GM19025 (cell line): ENCODE results near the gene RXRA.

Experiments
- ATAC-seq: cut with Tn5 transposase; IDR thresholded peaks from one replicate; pipeline ENCODE4 v1.9.1; 2021; ENCODE audit warnings: mild to moderate bottlenecking, low read depth, moderate library complexity; ENCODE audit not compliant: unreplicated experiment

RXRA gene

GRCh38 chr9:134322781-134323241 lies 3.4 kb upstream of the RXRA start:
- no peak for ATAC-seq

GRCh38 chr9:134323741-134324358 lies 2.4 kb upstream of the RXRA start:
- no peak for ATAC-seq

DNA sequence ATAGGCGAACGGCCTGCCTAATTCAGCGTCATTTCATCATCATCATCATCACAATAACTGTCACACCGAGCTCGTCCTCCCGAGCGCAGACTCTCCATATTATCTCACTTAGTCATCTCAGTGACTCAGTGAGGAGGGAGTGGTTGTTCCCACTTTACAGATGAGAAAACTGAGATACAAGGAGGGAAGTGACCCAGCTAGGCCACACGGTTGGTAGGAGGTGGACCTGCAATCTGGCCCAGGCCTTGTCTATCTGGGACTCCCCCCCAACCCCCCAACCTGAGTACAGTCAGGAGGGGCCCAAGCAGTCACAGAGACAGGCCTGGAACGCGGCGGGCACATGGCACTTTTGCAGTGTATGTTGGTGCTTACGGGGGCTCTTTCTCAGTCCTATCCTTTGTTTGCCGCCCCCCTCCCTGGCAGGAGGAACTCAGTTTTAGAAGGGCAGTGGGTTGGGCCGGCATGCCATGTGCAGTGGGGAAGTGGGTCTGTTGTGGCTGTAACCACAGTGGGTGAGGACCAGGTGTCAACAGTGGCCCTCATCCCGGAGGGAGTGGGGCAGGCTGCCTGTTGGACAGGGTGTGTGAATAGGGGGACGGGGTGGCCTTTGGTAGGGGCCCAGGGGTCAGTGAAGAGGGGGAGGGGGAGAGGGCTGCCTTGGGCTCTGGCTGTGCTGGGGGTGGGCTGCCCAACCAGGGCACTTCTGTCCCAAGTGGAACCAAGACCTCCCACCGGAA lies 1.7 kb upstream of the RXRA start:
- ATAC-seq, result no peak

DNA sequence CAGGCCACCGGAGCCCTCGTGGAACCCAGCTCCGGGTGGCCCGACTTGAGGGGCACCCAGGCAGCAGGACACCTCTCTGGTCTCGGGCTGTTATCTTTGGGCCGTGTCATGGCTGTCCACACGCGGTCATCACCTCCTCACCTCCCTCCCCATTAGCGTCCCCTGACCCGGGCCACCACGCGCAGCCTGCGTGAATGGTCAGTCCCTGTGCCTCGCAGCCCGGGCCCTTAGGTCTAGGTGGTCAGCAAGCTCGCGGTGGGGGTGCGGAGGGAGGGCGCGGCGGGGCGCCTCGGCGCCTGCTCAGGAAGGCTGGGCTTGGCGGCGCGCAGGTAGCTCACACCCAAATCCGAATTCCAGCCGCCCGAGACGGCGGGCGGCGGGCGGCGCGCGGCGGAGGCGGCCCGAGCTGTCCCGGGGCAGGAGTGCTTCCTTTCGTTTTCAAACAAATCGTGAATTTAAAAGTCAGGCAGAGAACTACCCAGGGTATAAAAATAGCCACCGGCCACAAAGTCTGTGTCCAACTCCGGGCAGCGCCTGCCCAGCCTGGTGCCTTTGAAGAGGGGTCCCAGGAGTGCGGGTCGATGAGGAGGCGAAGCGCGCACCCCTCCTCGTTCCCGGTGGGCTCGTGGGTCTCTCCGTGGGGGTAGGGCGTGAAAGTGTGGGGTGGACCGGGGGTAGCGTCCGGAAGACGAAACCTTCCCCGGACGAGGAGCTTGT lies 1.0 kb upstream of the RXRA start:
- ATAC-seq, result no peak

- no peak for ATAC-seq
Measured at GRCh38 chr9:134326724-134327601, 708 bp downstream of the RXRA start.

GRCh38 chr9:134327671-134328231 lies 1.5 kb downstream of the RXRA start:
- ATAC-seq, result no peak

DNA sequence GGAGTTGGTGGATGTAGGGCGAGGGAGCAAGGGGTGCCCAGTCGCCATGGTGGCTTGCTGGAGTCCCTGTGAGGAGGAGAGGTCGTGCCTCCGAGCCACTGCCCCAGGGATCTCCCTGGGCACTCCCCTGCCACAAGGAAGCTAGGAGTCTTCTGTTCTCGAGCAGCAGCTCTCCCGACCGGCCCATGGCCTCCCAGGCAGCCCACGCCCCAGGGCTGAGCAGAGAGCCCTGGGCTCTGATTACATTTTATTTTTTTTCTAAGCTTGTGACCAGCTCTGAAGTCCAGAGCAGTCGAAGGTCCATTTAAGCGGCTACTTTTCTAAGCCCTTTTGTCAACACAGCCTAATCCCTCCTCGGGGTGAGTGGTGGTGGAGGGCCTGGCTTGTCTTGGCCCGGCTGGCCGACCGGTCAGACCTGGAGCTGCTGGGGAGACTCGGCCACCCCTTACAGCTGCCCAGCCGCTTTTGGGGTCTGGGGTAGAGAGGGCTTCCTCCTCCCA lies 2.1 kb downstream of the RXRA start:
- no peak for ATAC-seq

- ATAC-seq, result no peak
Measured at GRCh38 chr9:134328841-134329575, 2.8 kb downstream of the RXRA start.

DNA sequence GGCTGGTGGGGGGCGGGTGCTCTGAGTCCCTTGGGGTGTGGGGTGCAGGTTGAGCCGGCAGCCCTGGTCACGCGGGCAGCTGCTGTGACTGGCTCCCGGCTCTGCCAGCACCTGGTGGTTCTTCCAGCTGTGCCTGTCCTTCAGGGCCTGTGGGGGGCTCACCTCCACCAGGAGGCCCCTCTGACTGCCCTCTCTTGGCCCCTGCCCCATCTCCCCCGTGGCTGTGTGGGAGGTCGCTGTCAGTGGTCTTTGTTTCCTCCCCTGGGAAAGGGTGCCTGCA lies 3.3 kb downstream of the RXRA start:
- no peak for ATAC-seq

GRCh38 chr9:134329886-134330285 lies 3.6 kb downstream of the RXRA start:
- ATAC-seq, result no peak

DNA sequence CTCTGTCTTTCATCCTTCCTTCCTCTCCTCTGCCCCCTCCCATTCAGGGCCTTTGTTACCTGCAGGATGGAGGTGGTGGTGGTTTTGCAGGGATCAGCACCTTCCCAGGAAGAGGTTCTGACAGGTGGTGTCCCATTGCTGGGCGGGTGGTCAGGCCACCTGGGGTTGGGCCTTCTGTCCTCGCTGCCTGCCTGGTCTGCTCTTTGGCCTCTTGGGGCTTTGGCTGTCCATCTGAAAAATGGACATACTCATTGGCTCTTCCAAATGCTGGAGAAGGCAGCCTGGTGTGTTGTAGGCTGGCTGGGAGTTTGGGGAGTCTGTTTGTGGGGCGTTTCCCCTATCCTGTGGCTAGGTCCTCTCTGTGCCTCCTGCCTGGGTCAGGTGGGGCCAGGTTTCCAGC lies 4.3 kb downstream of the RXRA start:
- no peak for ATAC-seq

DNA sequence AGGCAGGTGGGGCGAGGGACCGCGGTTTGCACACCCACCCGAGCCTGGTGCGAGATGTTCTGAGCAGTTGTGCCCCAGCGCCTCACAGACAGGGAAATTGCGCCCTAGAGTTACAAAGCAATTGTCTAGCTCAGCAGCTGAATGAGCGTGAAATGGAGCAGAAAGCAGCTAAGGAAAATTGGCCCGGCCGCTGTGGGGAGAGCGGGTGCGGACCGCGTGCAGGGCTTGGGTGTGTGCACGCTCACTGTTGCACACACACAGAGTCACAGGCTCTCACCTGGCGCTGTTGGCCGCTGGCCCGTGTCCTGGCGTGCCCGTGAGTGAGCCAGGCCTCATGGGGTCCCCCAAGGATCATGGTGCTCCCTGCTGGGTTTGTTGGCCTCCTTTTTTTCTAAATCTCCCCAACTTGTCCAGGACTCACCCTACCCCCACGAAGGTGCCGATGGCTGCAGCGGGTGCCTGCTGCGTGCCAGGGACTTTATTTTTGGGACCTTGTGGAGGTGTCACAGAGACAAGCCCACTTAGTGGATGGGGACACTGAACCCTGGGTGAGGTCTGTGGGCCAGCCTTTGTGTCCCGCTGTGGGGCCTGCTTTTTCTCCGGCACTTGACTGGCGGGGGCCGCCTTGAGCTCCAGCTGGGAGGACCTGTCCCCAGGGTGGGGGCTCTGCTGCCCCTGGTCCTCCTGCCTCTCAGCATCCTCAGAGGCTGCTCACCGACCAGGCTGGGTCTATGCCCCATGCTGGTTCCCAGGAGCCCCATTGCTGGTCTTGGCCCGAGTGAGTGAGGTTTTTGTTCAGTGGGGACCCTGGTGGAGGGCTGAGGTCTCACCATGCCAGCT lies 5.2 kb downstream of the RXRA start:
- no peak for ATAC-seq

- ATAC-seq, result no peak
Measured at GRCh38 chr9:134332266-134332665, 6.0 kb downstream of the RXRA start.

DNA sequence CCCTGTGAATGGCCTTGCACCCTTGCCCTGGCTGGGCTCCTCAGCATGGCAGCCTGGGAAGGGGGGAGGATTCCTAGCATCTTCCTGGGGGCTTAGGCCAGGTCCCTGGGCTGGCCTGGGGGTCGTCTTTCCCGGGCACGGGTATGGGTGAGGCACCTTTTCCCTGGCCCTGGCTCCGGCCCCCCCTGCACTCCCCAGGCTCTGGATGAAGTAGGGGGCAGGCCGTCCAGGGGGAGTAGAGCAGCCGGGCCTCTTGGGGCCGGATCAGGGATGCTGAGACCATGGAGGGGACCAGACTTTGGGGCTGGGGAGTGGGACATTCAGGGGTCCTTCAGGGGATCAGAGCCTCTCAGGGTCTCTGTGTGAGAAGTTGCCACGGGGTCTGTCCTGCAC lies 6.6 kb downstream of the RXRA start:
- ATAC-seq, result no peak

DNA sequence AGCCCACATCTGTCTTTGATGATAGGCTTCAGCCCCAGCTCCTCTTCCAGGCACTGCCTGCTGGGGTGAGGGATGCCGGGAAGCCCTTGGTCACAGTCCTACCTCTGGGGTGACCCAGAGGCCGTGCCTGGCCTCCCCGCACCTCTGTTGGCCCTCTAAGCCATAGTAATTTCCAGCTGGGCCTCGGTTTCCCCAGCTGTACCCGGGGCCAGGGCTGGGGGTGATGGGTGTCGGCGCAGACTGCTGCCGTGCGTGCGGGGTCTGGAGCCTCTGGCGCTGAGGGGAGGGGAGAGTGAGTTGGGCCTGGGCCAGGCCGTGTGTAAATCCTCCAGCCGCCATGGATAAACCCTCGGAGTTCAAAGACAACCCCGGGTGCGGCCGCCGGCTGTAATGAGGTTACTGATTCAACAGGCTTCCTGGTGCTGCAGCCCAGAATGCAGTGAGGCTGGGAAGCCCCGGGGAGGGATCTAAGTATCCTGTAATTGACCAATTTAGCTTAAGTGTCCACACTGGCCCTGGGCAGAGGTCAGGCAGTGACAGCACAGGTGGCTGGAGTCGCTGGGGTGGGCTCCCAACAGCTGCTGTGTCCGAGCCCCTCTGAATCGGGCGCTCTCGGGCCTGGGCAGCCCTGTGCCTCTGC lies 7.1 kb downstream of the RXRA start:
- no peak for ATAC-seq

- ATAC-seq, result no peak
Measured at GRCh38 chr9:134333874-134334581, 7.8 kb downstream of the RXRA start.

DNA sequence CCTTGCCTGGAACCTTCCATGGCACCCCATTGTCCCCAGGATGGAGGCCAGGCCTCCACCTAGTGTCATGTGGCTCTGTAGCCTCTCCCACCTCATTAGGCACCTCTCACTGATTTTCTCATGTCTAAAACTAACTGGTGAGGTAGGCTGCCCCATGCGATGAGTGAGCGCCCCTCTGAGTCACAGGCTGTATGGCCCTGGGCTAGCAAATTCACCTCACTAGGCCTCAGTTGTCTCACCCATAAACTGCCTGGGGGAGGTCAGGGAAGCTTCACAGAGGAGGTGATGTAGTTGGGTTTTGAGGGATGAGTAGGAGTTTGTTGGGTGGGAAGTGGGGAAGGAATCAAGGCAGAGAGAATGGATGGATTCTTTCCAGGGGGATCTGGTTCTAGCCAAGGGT lies 8.8 kb downstream of the RXRA start:
- no peak for ATAC-seq
